Left forelimb (tissue), 1 donor: ENCODE data around the gene ATAD3B.
"Not testable (repeated sequence)": the region's sequence is repeated elsewhere in the genome, so short reads cannot be mapped to it uniquely, and the experiment has no call there.

Experiments used
- DNase-seq: peaks from one replicate; pipeline ENCODE4 v3.0.0-alpha.2; 2018; ENCODE audit warnings: low spot score

Gene ATAD3B

GRCh38 chr1:1432951-1433803, 38.4 kb upstream of the ATAD3B start:
- peak; percentile 79 for DNase-seq

- peak; percentile 81 for DNase-seq
These were observed 37.8 kb upstream of the ATAD3B start for GRCh38 chr1:1433804-1434130.

- DNase-seq: peak; percentile 86
These were observed 37.3 kb upstream of the ATAD3B start for GRCh38 chr1:1434131-1434823.

- DNase-seq: peak; percentile 68
These were observed 36.8 kb upstream of the ATAD3B start for GRCh38 chr1:1434824-1435105.

- DNase-seq: peak; percentile 85
These were observed 36.3 kb upstream of the ATAD3B start, which contains the start of gene VWA1 for GRCh38 chr1:1435106-1435903. Gene VWA1, plus strand, starts transcription at chr1:1435690. Its CDS starts 59 bp downstream, at chr1:1435749.

- DNase-seq: no peak
These were observed 35.5 kb upstream of the ATAD3B start for GRCh38 chr1:1435911-1436629.

- no peak for DNase-seq
These were observed 34.9 kb upstream of the ATAD3B start for GRCh38 chr1:1436630-1437032.

GRCh38 chr1:1437033-1437903, 34.3 kb upstream of the ATAD3B start:
- DNase-seq: no peak

GRCh38 chr1:1437904-1438376, 33.6 kb upstream of the ATAD3B start:
- no peak for DNase-seq

GRCh38 chr1:1438531-1439381, 32.8 kb upstream of the ATAD3B start:
- no peak for DNase-seq

GRCh38 chr1:1439546-1440261, 31.9 kb upstream of the ATAD3B start:
- no peak for DNase-seq

GRCh38 chr1:1440262-1441001, 31.1 kb upstream of the ATAD3B start:
- no peak for DNase-seq

GRCh38 chr1:1441002-1441888, 30.3 kb upstream of the ATAD3B start:
- DNase-seq: no peak

GRCh38 chr1:1442069-1442770, 29.3 kb upstream of the ATAD3B start:
- DNase-seq: no peak

GRCh38 chr1:1446631-1447030, 24.9 kb upstream of the ATAD3B start:
- DNase-seq: not testable (repeated sequence)

- DNase-seq: no peak
These were observed 22.3 kb upstream of the ATAD3B start, which contains the start of gene ATAD3C for GRCh38 chr1:1449099-1449739. Gene ATAD3C, plus strand, starts transcription at chr1:1449689. Its CDS starts 995 bp downstream, at chr1:1450684.
